ENCODE results near the gene MAEA.

DNA sequence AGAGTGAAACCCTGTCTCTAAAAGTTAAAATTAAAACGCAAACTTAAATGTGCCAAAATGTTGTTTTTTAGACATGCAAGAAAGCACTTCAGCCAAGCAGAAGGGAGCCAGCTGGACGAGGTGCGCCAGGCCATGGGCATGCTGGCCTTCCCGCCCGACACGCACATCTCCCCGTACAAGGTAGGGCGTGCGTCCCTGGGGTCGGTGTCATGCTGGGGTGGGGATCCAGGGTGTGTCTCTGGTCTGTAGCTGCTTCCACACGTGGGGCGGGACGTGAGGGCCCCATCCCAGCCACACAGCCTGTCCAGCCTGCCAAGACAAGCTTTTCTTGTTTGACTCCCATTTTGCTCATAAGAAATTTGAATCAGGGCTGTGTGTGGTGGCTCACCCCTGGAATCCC, 43.0 kb downstream of the MAEA start:
- TF ChIP-seq, protein P1, sequence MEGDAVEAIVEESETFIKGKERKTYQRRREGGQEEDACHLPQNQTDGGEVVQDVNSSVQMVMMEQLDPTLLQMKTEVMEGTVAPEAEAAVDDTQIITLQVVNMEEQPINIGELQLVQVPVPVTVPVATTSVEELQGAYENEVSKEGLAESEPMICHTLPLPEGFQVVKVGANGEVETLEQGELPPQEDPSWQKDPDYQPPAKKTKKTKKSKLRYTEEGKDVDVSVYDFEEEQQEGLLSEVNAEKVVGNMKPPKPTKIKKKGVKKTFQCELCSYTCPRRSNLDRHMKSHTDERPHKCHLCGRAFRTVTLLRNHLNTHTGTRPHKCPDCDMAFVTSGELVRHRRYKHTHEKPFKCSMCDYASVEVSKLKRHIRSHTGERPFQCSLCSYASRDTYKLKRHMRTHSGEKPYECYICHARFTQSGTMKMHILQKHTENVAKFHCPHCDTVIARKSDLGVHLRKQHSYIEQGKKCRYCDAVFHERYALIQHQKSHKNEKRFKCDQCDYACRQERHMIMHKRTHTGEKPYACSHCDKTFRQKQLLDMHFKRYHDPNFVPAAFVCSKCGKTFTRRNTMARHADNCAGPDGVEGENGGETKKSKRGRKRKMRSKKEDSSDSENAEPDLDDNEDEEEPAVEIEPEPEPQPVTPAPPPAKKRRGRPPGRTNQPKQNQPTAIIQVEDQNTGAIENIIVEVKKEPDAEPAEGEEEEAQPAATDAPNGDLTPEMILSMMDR (IDR thresholded peaks at IDR 0.05; ENCODE audit: poor library complexity) = no peak
- TF ChIP-seq EZH2 (IDR thresholded peaks at IDR 0.05; ENCODE audit: borderline replicate concordance) = no peak
- no peak for TF ChIP-seq EZH2phosphoT487 (IDR thresholded peaks at IDR 0.05; ENCODE audit: low read depth, severe bottlenecking, unreplicated experiment)
